CD14-positive monocyte (primary cell): Measurements from ENCODE around the gene SARNP. TPM values are rescaled to one million over a fixed set of nuclear protein-coding genes. Genes with fewer than 3 reads are reported as not detected.

Experiments
- DNase-seq, 3 donors: peaks; one replicate each; pipeline ENCODE4 v3.0.0-alpha.2; 2011 to 2022
- H2AFZ ChIP-seq: 2 replicates; pipeline ENCODE4 v1.6.0; 2012; ENCODE audit warnings: mild to moderate bottlenecking, low read depth, low read length, inconsistent platforms; ENCODE audit not compliant: insufficient read depth, poor library complexity, severe bottlenecking
- H3K27ac ChIP-seq, 2 donors: 1 replicate in 1 of 2; 2 replicates in 1 of 2; pipeline ENCODE4 v1.5.1; 2012 to 2013; ENCODE audit warnings: low read length in 2 of 2, control low read depth in 1 of 2, inconsistent platforms in 1 of 2, low read depth in 1 of 2, mild to moderate bottlenecking in 1 of 2
- H3K27me3 ChIP-seq, 2 donors: one replicate each; pipeline versions ENCODE4 v1.6.0 to v1.6.1; 2011 to 2013; ENCODE audit warnings: low read length in 2 of 2; ENCODE audit not compliant: control insufficient read depth in 2 of 2, insufficient read depth in 2 of 2
- H3K36me3 ChIP-seq, 2 donors: replicated peaks in 1 of 2; 1 replicate in 1 of 2; 2 replicates in 1 of 2; pipeline versions ENCODE4 v1.5.1 to v1.6.1; 2012 to 2013; ENCODE audit warnings: low read length in 2 of 2, control low read depth in 1 of 2, inconsistent platforms in 1 of 2, mild to moderate bottlenecking in 1 of 2; ENCODE audit not compliant: insufficient read depth in 2 of 2, control insufficient read depth in 1 of 2
- H3K4me1 ChIP-seq, 2 donors: 1 replicate in 1 of 2; 2 replicates in 1 of 2; pipeline versions ENCODE4 v1.5.1 to v1.6.1; 2012 to 2013; ENCODE audit warnings: low read length in 2 of 2, control low read depth in 1 of 2, inconsistent platforms in 1 of 2, mild to moderate bottlenecking in 1 of 2, moderate library complexity in 1 of 2; ENCODE audit not compliant: insufficient read depth in 2 of 2, control insufficient read depth in 1 of 2
- H3K4me2 ChIP-seq: replicated peaks from 2 replicates; pipeline ENCODE3; 2012; ENCODE audit warnings: low read length, moderate library complexity, mild to moderate bottlenecking; ENCODE audit not compliant: poor library complexity, severe bottlenecking; ENCODE audit errors: extremely low read depth
- H3K4me3 ChIP-seq, 3 experiments: fragments of 200-600 bp in 1 of 3; sonication (generic) in 1 of 3; replicated peaks in 1 of 3; 1 replicate in 2 of 3; 2 replicates in 1 of 3; pipeline ENCODE4 v1.5.1; 2011 to 2013; ENCODE audit warnings: low read length in 3 of 3, mild to moderate bottlenecking in 3 of 3, control low read depth in 2 of 3, low read depth in 2 of 3, inconsistent platforms in 1 of 3, moderate library complexity in 1 of 3
- H3K79me2 ChIP-seq: 2 replicates; pipeline ENCODE4 v1.6.0; 2012; ENCODE audit warnings: mild to moderate bottlenecking, control low read depth, inconsistent platforms, low read length, moderate library complexity; ENCODE audit not compliant: insufficient read depth
- H3K9ac ChIP-seq: 2 replicates; pipeline ENCODE4 v1.6.0; 2017; ENCODE audit warnings: low read length, mild to moderate bottlenecking; ENCODE audit not compliant: insufficient read depth, poor library complexity, severe bottlenecking
- H3K9me3 ChIP-seq, 2 donors: replicated peaks in 1 of 2; 1 replicate in 1 of 2; 2 replicates in 1 of 2; pipeline versions ENCODE4 v1.5.1 to v1.6.1; 2012 to 2013; ENCODE audit warnings: low read length in 2 of 2, control low read depth in 1 of 2; ENCODE audit not compliant: control insufficient read depth in 1 of 2, insufficient read depth in 1 of 2
- H4K20me1 ChIP-seq: 2 replicates; pipeline ENCODE4 v1.6.0; 2012; ENCODE audit warnings: mild to moderate bottlenecking, low read length, control low read depth, moderate library complexity; ENCODE audit not compliant: insufficient read depth
- H3K27ac Mint-ChIP-seq, 7 donors: one replicate each; pipeline ENCODE4 v1.8.0; 2020; ENCODE audit warnings: mild to moderate bottlenecking in 7 of 7, mixed read lengths in 7 of 7, moderate library complexity in 6 of 7, inconsistent platforms in 2 of 7
- H3K27me3 Mint-ChIP-seq, 3 donors: one replicate each; pipeline ENCODE4 v1.8.0; 2021 to 2022; ENCODE audit warnings: low read depth in 3 of 3, mild to moderate bottlenecking in 3 of 3, mixed read lengths in 3 of 3, moderate library complexity in 3 of 3, inconsistent platforms in 1 of 3
- H3K36me3 Mint-ChIP-seq, 2 donors: one replicate each; pipeline ENCODE4 v1.8.0; 2020; ENCODE audit warnings: mixed read lengths in 2 of 2, inconsistent platforms in 1 of 2, mild to moderate bottlenecking in 1 of 2
- H3K4me1 Mint-ChIP-seq: one replicate; pipeline ENCODE4 v1.8.0; 2020; ENCODE audit warnings: mild to moderate bottlenecking, mixed read lengths
- H3K4me3 Mint-ChIP-seq, 2 donors: one replicate each; pipeline ENCODE4 v1.8.0; 2020; ENCODE audit warnings: mild to moderate bottlenecking in 2 of 2, mixed read lengths in 2 of 2, moderate library complexity in 1 of 2
- H3K9me3 Mint-ChIP-seq, 7 donors: one replicate each; pipeline ENCODE4 v1.8.0; 2020 to 2022; ENCODE audit warnings: mixed read lengths in 7 of 7, mild to moderate bottlenecking in 6 of 7, moderate library complexity in 6 of 7, inconsistent platforms in 2 of 7
- WGBS: methylation state at CpG from one replicate; pipeline ENCODE4 v1.1.5; 2013; ENCODE audit warnings: missing lambda C conversion rate; ENCODE audit not compliant: insufficient coverage; 5-methylcytosine and 5-hydroxymethylcytosine counted together
- intact Hi-C, 2 donors: fragments of 100-400 bp; cut with micrococcal nuclease; formaldehyde crosslinking; loops; one replicate each; pipeline versions ENCODE4 v1.15.0 to v1.15.1; 2023
- polyA plus RNA-seq, 3 donors: library from polyadenylated mRNA; depleted of rRNA in 1 of 3; unstranded in 2 of 3; stranded (reverse) in 1 of 3; fragments of 300-500 nt in 2 of 3; fragments of >200 nt in 1 of 3; fragmentation: Illumina TruSeq in 2 of 3; gene quantifications; 1 replicate in 2 of 3; 2 replicates in 1 of 3; pipeline ENCODE4 v1.2.3, GENCODE V29; 2012 to 2021
- TF ChIP-seq, protein P1 (sequence below): fragments of 200-600 bp; IDR thresholded peaks from one replicate; pipeline ENCODE4 v1.8.0; 2022; ENCODE audit warnings: antibody characterized with exemption, mild to moderate bottlenecking

Gene SARNP
- polyA plus RNA-seq, 3 donors, result 28.9 to 139 (median 98.6) TPM

DNA sequence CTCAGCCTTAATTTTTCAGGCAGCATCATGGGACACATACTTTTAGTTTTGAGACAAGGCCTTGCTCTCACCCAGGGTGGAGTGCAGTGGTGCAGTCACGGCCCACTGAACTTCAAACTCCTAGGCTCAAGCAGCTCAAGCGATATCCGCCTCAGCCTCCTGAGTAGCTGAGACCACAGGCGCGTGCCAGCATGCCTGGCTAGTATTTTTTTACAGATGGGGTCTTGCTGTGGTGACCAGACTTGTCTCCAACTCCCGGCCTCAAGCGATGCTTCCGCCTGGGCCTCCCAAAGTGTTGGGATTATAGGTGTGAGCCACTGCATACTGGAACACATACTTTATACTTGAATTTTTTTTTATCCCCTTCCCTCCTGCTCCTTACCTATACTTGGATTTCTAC is 94.6 kb downstream of the SARNP start:
- H3K27ac Mint-ChIP-seq, result peak overlapping the region in 2 of 7 donors; percentile 37 to 53
- no peak overlapping the region for H3K27ac ChIP-seq
- H3K27me3 Mint-ChIP-seq, result no peaks in the 10 kb centered on the region
- no peak overlapping the region for H3K4me3 ChIP-seq
- H3K9me3 ChIP-seq, result no peaks in the 10 kb centered on the region
- H3K36me3 Mint-ChIP-seq, result peaks cover 61 to 80% of the 10 kb centered on the region in 2 donors
- TF ChIP-seq, protein P1, sequence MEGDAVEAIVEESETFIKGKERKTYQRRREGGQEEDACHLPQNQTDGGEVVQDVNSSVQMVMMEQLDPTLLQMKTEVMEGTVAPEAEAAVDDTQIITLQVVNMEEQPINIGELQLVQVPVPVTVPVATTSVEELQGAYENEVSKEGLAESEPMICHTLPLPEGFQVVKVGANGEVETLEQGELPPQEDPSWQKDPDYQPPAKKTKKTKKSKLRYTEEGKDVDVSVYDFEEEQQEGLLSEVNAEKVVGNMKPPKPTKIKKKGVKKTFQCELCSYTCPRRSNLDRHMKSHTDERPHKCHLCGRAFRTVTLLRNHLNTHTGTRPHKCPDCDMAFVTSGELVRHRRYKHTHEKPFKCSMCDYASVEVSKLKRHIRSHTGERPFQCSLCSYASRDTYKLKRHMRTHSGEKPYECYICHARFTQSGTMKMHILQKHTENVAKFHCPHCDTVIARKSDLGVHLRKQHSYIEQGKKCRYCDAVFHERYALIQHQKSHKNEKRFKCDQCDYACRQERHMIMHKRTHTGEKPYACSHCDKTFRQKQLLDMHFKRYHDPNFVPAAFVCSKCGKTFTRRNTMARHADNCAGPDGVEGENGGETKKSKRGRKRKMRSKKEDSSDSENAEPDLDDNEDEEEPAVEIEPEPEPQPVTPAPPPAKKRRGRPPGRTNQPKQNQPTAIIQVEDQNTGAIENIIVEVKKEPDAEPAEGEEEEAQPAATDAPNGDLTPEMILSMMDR, result no peak
- no peak overlapping the region for H2AFZ ChIP-seq
- H4K20me1 ChIP-seq, result peaks cover 73% of the 10 kb centered on the region
- peaks cover 21 to 52% of the 10 kb centered on the region in 2 donors for H3K4me1 ChIP-seq
- peaks cover 62% of the 10 kb centered on the region for H3K4me1 Mint-ChIP-seq
- intact Hi-C loops, result loop anchor here in 1 of 2 donors (5.0 kb wide), 1 partner anchor 66 kb away; no protein-coding TSS in a partner anchor
- no peaks in the 10 kb centered on the region for H3K27me3 ChIP-seq
- no peak overlapping the region for H3K4me3 Mint-ChIP-seq
- H3K36me3 ChIP-seq, result peaks cover 38 to 86% of the 10 kb centered on the region in 2 donors
- H3K9me3 Mint-ChIP-seq, result peaks cover 0 to 4% (median 0%) of the 10 kb centered on the region in 7 donors
- no peak for DNase-seq
- H3K4me2 ChIP-seq, result no peak overlapping the region
- WGBS, result 100% methylated on average over 4 of the region's 8 CpGs
- peaks cover 42% of the 10 kb centered on the region for H3K79me2 ChIP-seq
- no peak overlapping the region for H3K9ac ChIP-seq

DNA sequence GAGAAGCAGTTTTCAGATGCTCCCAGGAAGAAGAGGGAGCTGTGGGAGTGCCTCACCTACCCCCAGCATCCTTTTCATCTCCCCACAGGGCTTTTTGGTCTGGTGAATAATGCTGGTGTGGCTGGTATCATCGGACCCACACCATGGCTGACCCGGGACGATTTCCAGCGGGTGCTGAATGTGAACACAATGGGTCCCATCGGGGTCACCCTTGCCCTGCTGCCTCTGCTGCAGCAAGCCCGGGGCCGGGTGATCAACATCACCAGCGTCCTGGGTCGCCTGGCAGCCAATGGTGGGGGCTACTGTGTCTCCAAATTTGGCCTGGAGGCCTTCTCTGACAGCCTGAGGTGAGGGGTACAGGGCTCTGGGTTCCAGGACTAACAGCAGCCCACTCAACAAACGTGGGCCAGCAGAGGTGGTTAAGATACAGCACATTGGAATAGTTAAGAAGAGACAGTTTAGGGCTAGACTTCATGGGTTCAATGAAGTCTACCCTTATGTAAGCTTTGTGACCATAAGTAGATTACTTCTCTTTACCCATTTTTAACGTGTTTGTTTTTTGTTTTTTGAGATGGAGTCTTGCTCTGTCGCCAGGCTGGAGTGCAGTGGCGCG is 95.8 kb downstream of the SARNP start:
- 93% methylated on average over 7 of the region's 14 CpGs for WGBS
- Histone ChIP-seq H4K20me1 (peaks cover 73% of the 10 kb centered on the region), H3K9me3 (no peaks in the 10 kb centered on the region), H3K9ac (no peak overlapping the region), H3K4me3 (no peak overlapping the region), H3K4me2 (no peak overlapping the region), H3K27ac (no peak overlapping the region), H3K36me3 (peaks cover 37 to 82% of the 10 kb centered on the region in 2 donors), H3K4me1 (peaks cover 21 to 52% of the 10 kb centered on the region in 2 donors), H3K27me3 (no peaks in the 10 kb centered on the region), H2AFZ (no peak overlapping the region), H3K79me2 (peaks cover 41% of the 10 kb centered on the region)
- H3K36me3 Mint-ChIP-seq, result peaks cover 54 to 75% of the 10 kb centered on the region in 2 donors
- H3K27ac Mint-ChIP-seq, result peak overlapping the region in 3 of 7 donors; percentile 26 to 69 (median 60)
- TF ChIP-seq, protein P1, result no peak
- H3K9me3 Mint-ChIP-seq, result peaks cover 0 to 4% (median 0%) of the 10 kb centered on the region in 7 donors
- H3K27me3 Mint-ChIP-seq, result no peaks in the 10 kb centered on the region
- H3K4me1 Mint-ChIP-seq, result peaks cover 64% of the 10 kb centered on the region
- intact Hi-C loops, result loop anchor here in 1 of 2 donors (5.0 kb wide), 1 partner anchor 64 kb away; no protein-coding TSS in a partner anchor
- DNase-seq, result no peak
- no peak overlapping the region for H3K4me3 Mint-ChIP-seq
